ENCODE results near the gene PFN3.

GRCh38 chr5:177426566-177427210 is 26.2 kb upstream of the PFN3 start, which contains the start of gene GRK6:
- TF ChIP-seq CTCF (IDR thresholded peaks at IDR 0.05): no peak
- peak; percentile 34 for TF ChIP-seq POLR2A (IDR thresholded peaks at IDR 0.05)

All from ovary (tissue), 3 donors.